Measurements from ENCODE around the gene LIMCH1.

LIMCH1 gene

DNA sequence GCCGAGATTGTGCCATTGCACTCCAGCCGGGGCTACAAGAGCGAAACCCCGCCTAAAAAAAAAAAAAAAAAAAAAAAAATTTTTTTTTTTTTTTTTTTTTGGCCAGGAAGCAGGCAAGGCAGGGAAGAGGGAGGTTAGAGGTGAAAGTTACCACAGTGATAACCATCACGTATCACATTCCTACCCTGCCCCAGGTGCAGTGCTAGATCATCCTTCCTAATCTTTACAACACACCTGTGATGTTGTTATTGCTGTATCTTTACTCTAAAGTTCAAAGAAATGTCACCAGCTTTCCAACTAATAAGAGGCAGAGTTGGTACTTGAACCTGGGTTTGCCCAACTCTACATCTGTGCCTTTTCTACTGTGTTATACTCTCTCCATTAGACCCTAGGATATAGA is 7.2 kb upstream of the LIMCH1 start:
- TF ChIP-seq, protein P1, sequence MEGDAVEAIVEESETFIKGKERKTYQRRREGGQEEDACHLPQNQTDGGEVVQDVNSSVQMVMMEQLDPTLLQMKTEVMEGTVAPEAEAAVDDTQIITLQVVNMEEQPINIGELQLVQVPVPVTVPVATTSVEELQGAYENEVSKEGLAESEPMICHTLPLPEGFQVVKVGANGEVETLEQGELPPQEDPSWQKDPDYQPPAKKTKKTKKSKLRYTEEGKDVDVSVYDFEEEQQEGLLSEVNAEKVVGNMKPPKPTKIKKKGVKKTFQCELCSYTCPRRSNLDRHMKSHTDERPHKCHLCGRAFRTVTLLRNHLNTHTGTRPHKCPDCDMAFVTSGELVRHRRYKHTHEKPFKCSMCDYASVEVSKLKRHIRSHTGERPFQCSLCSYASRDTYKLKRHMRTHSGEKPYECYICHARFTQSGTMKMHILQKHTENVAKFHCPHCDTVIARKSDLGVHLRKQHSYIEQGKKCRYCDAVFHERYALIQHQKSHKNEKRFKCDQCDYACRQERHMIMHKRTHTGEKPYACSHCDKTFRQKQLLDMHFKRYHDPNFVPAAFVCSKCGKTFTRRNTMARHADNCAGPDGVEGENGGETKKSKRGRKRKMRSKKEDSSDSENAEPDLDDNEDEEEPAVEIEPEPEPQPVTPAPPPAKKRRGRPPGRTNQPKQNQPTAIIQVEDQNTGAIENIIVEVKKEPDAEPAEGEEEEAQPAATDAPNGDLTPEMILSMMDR (conservative IDR thresholded peaks at IDR 0.05) = no peak
- no peak overlapping the region for H3K27ac ChIP-seq

DNA sequence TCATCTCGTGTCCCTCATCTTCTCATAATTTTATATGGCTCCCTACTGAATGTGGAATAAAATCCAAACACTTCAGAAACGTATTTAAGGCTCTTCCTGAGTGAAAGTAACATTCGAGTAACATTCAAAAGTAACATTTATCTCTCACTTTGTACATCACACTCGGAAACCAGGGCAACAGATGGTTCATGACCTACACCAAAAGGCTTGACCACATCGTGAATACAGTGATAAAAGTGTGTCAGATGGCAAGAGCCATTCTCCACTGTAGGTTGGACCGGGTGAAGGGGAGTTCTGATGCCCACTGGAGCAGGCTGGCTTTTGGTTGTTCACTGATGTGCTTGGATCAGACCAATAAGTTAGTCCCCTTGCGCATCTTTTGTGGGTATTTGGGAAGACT is 5.6 kb upstream of the LIMCH1 start:
- TF ChIP-seq, protein P1 (conservative IDR thresholded peaks at IDR 0.05) = no peak
- no peak overlapping the region for H3K27ac ChIP-seq

DNA sequence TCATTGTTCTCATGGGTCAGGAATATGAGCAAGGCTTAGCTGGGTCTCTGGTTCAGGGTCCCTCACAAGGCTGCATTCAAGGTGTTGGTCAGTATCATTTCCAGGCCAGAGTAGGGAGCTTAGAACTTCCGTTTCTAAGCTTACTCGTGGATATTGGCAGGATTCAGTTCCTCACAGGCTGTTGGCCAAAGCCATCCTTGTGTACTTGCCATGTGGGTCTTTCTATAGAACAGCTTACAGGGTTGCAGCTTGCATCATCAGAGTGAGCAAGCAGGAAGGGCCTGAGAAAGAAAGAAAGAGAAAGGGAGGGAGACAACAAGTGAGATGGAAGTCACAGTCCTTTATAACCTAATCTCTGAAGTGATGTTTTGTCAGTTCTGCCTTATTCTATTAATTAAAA is 5.1 kb upstream of the LIMCH1 start:
- TF ChIP-seq, protein P1 (conservative IDR thresholded peaks at IDR 0.05) = no peak
- no peak overlapping the region for H3K27ac ChIP-seq

DNA sequence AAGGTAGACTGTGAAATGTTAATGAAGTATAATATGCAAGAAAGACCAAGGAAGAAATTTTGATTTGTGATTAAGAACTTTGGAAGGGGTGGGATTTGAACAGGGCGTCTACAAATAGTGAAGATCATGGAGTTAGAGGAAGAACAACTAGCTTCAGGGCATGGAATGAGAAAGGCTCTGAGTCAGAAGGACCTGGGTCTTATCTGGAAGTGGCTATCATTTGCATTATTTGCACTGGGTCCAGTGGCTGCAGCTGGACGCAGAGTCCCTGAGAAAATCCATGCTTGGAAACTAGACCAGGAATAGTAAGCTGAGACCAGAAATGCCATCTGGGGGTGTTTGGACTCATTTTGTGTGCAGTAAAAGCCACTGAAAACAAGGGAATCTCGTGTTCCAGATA is 4.3 kb upstream of the LIMCH1 start:
- no peak overlapping the region for H3K27ac ChIP-seq
- TF ChIP-seq, protein P1 (conservative IDR thresholded peaks at IDR 0.05) = no peak

DNA sequence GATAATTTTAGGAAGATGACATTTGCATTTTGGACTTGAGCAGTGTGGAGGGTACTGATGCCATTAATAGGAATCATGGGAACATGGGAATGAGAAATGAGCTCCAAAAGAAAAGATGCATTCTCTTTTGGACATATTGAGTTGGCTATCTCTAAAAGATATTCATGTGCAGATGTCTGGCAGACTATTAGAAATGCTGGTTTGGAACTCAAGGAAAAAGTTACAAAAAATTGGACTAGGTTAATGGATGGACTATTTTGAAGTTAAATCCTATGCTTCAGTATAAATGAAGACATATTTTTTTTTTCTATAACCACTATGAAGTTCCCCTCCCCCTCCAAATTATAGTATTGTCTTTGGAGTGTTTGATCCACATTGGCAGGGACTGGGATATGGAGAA is 3.6 kb upstream of the LIMCH1 start:
- TF ChIP-seq, protein P1 (conservative IDR thresholded peaks at IDR 0.05) = no peak
- no peak overlapping the region for H3K27ac ChIP-seq

DNA sequence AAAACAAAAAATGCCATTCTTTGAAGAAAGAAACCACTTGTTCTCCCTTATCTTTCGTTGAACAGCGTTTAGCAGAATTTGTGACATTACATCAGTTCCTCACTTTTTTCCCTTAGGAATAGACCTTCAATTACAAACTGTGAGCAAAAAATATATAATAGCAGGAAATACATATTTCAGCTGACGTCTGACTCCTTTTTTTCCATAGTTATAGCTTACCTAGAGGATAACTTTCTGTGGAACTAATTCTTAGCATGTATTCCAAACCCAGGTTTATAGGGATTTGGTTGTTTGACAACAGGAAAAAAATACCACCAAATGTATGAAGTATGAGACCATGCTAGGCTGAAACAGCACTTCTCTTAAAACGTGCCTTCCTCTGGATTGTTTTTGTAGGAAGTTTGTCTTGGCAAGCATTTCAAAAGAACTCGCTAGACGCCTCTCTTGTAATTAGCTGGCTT is 2.0 kb upstream of the LIMCH1 start:
- TF ChIP-seq, protein P1 (conservative IDR thresholded peaks at IDR 0.05) = no peak

DNA sequence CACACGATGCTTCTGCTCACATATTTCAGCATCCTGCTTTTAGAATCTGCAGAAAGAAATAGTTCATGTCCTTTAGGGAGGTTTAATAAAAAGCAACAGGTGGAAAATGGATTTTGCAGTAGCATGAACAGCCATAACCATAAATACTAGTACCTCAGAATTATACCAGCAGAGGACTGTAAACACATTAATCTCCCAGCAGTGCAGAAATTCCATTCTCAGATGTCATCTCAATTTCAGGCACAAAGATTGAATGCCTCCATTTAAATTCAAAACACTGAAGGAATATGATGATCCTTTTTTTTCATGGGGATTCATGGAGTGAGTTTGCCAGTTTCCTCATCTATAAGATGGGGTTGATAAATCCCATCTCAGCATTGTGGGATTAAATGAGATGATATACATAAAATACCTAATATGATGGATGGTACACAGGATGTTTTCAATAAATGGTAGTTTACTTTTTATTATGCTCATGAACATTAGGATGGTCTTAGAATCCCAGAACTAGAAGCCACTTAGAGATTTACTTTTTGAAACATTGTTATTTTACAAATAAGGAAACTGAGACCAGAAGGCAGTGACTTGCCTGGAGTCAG is 566 bp upstream of the LIMCH1 start:
- TF ChIP-seq, protein P1 (conservative IDR thresholded peaks at IDR 0.05) = no peak
- peak overlapping the region; percentile 62; the same call in 1 of the 2 replicates for H3K27ac ChIP-seq

More for the DNA sequence above, 2.0 kb upstream of the LIMCH1 start:
- H3K27ac ChIP-seq = peak overlapping the region; percentile 62

Measured in VCaP (cell line).